Activated T-helper 17 cell treated with anti-CD3 and anti-CD28 coated beads, Interleukin-2, amount 50 U/mL, for 72 hours (primary cell): ENCODE measurements around the gene TPRN. TPM values are rescaled to one million over a fixed set of nuclear protein-coding genes. Genes with fewer than 3 reads are reported as not detected.
A peak's percentile ranks its signal among the peaks of the same experiment; 100 is the strongest.

Experiments
- ATAC-seq: fragments of 150-1000 bp; cut with Tn5 transposase; replicated peaks from 2 replicates; pipeline ENCODE4 v1.10.0; 2021; ENCODE audit warnings: mild to moderate bottlenecking, moderate library complexity
- H3K27ac Mint-ChIP-seq: one replicate; pipeline ENCODE4 v1.8.0; 2022; ENCODE audit warnings: mixed read lengths
- H3K27me3 Mint-ChIP-seq: one replicate; pipeline ENCODE4 v1.8.0; 2022; ENCODE audit warnings: mixed read lengths
- H3K36me3 Mint-ChIP-seq: one replicate; pipeline ENCODE4 v1.8.0; 2022; ENCODE audit warnings: low read depth, mild to moderate bottlenecking, mixed read lengths
- H3K4me1 Mint-ChIP-seq: one replicate; pipeline ENCODE4 v1.8.0; 2022; ENCODE audit warnings: mixed read lengths
- H3K4me3 Mint-ChIP-seq: one replicate; pipeline ENCODE4 v1.8.0; 2022; ENCODE audit warnings: mild to moderate bottlenecking, mixed read lengths
- H3K9me3 Mint-ChIP-seq: one replicate; pipeline ENCODE4 v1.8.0; 2022; ENCODE audit warnings: mixed read lengths
- total RNA-seq, 2 donors: library from RNA; stranded (reverse); gene quantifications; one replicate each; pipeline ENCODE4 v1.2.3, GENCODE V29; 2022

Gene TPRN
- total RNA-seq, 2 donors from 2014 or later = 5.5 to 9.4 TPM

GRCh38 chr9:137211532-137211931 is 11.0 kb upstream of the TPRN start:
- H3K27me3 Mint-ChIP-seq = no peaks in the 10 kb centered on the region
- no peak for ATAC-seq
- peak overlapping the region; percentile 60 for H3K27ac Mint-ChIP-seq
- H3K9me3 Mint-ChIP-seq = no peaks in the 10 kb centered on the region
- peaks cover 28% of the 10 kb centered on the region for H3K36me3 Mint-ChIP-seq
- peaks cover 12% of the 10 kb centered on the region for H3K4me1 Mint-ChIP-seq
- H3K4me3 Mint-ChIP-seq = no peak overlapping the region

GRCh38 chr9:137206602-137207001 is 6.1 kb upstream of the TPRN start:
- Mint-ChIP-seq H3K36me3 (peaks cover 31% of the 10 kb centered on the region), H3K27ac (peak overlapping the region; percentile 88), H3K4me1 (peaks cover 15% of the 10 kb centered on the region), H3K27me3 (no peaks in the 10 kb centered on the region), H3K4me3 (peak overlapping the region; percentile 90), H3K9me3 (no peaks in the 10 kb centered on the region)
- no peak for ATAC-seq

GRCh38 chr9:137205126-137206069 is 4.9 kb upstream of the TPRN start, which contains the start of the genes NDOR1 and TMEM203:
NDOR1 (plus strand) TSS chr9:137205700; CDS start chr9:137205778, 78 bp downstream.
TMEM203 (minus strand) TSS chr9:137205648; CDS start chr9:137205414, 234 bp downstream.
- peak within 1 kb of the TSS; percentile 88 for H3K27ac Mint-ChIP-seq
- peak within 1 kb of the TSS; percentile 90 for H3K4me3 Mint-ChIP-seq
- H3K4me1 Mint-ChIP-seq = peaks cover 15% of the 10 kb centered on the region
- ATAC-seq = peak; percentile 61
- no peaks in the 10 kb centered on the region for H3K9me3 Mint-ChIP-seq
- peaks cover 31% of the 10 kb centered on the region for H3K36me3 Mint-ChIP-seq
- H3K27me3 Mint-ChIP-seq = no peaks in the 10 kb centered on the region

DNA sequence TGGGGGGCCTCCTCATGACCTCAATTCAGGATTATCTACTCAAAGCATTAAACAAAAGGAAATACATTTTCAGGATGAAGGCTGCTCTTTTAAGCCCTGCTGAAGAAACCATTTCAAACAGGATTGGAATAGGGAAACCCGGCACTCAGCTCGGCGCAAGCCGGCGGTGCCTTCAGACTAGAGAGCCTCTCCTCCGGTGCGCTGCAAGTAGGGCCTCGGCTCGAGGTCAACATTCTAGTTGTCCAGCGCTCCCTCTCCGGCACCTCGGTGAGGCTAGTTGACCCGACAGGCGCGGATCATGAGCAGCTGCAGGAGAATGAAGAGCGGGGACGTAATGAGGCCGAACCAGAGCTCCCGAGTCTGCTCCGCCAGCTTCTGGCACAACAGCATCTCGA is 4.2 kb upstream of the TPRN start:
- H3K27me3 Mint-ChIP-seq = no peaks in the 10 kb centered on the region
- peaks cover 31% of the 10 kb centered on the region for H3K36me3 Mint-ChIP-seq
- ATAC-seq = no peak
- H3K4me1 Mint-ChIP-seq = peaks cover 15% of the 10 kb centered on the region
- peak overlapping the region; percentile 90 for H3K4me3 Mint-ChIP-seq
- H3K9me3 Mint-ChIP-seq = no peaks in the 10 kb centered on the region
- H3K27ac Mint-ChIP-seq = peak overlapping the region; percentile 88

DNA sequence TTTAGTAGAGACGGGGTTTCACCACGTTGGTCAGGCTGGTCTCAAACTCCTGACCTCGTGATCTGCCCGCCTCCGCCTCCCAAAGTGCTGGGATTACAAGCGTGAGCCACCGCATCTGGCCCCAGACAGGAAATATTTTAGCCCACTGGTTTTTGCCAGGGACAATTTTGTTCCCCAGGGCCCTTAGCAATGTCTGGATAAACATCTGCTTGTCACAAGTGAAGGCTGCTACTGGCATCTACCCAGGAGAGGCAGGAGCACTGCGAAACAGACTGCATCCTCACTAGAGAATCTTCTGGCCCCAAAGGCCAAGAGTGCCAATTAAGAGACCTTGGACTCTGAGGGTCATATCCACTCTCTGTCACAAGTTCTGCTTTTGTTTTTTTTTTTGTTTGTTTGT is 2.4 kb upstream of the TPRN start:
- H3K4me3 Mint-ChIP-seq = peak overlapping the region; percentile 85
- no peak overlapping the region for H3K27ac Mint-ChIP-seq
- no peaks in the 10 kb centered on the region for H3K9me3 Mint-ChIP-seq
- no peaks in the 10 kb centered on the region for H3K27me3 Mint-ChIP-seq
- peaks cover 16% of the 10 kb centered on the region for H3K36me3 Mint-ChIP-seq
- H3K4me1 Mint-ChIP-seq = peaks cover 15% of the 10 kb centered on the region
- ATAC-seq = no peak

- Mint-ChIP-seq H3K27me3 (no peaks in the 10 kb centered on the region), H3K36me3 (peaks cover under 1% of the 10 kb centered on the region), H3K4me1 (peaks cover 1% of the 10 kb centered on the region), H3K9me3 (no peaks in the 10 kb centered on the region), H3K27ac (peak overlapping the region; percentile 66), H3K4me3 (peak overlapping the region; percentile 85)
- ATAC-seq = no peak
These were observed 796 bp upstream of the TPRN start for GRCh38 chr9:137201205-137201868.

DNA sequence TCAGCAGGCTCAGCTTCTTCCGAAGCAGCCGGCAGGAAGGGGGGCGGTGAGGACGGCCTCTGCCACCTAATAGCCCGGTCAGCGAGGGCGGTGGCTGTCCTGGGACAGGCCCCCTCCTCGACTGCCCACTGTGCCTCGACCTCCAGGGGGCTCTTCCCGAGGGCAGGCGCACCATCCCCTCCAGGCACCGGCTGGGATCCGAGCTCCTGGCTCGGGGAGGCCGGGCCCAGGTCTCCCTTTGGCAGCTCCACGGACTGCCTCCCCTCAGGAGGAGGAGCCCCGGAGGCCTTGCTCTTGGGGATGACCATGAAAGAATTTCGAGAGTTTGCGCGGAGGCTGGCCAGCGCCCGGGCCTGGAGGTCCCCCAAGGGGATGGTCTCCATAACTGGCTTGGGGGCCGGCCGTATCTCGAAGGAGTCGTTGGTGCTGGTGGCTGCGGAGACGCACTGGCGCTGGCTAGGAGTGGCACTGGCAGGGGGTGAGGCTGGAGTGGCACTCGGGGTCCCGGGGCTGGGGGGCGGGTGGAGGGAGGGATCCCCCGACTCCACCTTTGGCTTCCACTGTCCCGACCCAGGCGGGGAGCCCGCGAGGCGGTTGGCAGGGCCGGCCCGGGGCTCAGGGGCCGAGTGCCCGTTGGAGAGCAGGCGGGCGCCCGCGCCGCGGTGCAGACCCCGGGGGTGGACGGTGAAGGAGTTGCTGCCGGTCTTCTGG is 975 bp downstream of the TPRN start:
- no peaks in the 10 kb centered on the region for H3K27me3 Mint-ChIP-seq
- no peaks in the 10 kb centered on the region for H3K4me1 Mint-ChIP-seq
- no peak for ATAC-seq
- peak overlapping the region; percentile 69 for H3K4me3 Mint-ChIP-seq
- no peak overlapping the region for H3K27ac Mint-ChIP-seq
- H3K9me3 Mint-ChIP-seq = no peaks in the 10 kb centered on the region
- H3K36me3 Mint-ChIP-seq = no peaks in the 10 kb centered on the region

DNA sequence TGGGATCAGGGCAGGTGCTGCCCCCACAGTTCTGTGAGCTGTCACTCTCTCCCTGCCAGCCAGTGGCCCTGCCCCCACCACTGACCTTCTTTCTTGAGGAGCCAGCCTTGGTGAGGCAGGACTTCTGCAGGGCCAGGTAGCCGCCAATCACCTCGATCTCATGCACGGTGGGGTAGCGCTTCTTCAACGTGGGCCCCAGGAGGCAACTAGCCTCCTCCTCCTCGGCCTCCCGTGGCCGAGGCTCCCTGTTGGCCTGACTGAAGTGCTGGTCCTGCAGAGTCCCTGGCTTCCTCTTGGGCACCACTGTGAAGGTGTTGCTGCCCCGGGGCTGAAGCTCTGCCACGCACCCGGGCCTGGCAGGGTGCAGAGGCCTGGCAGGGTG is 1.6 kb downstream of the TPRN start:
- no peak for ATAC-seq
- no peaks in the 10 kb centered on the region for H3K27me3 Mint-ChIP-seq
- no peaks in the 10 kb centered on the region for H3K4me1 Mint-ChIP-seq
- no peaks in the 10 kb centered on the region for H3K36me3 Mint-ChIP-seq
- no peaks in the 10 kb centered on the region for H3K9me3 Mint-ChIP-seq
- H3K27ac Mint-ChIP-seq = no peak overlapping the region
- peak overlapping the region; percentile 69 for H3K4me3 Mint-ChIP-seq

- no peaks in the 10 kb centered on the region for H3K9me3 Mint-ChIP-seq
- H3K27ac Mint-ChIP-seq = no peak overlapping the region
- H3K4me3 Mint-ChIP-seq = no peak overlapping the region
- H3K27me3 Mint-ChIP-seq = no peaks in the 10 kb centered on the region
- no peak for ATAC-seq
- no peaks in the 10 kb centered on the region for H3K36me3 Mint-ChIP-seq
- H3K4me1 Mint-ChIP-seq = no peaks in the 10 kb centered on the region
These were observed 2.3 kb downstream of the TPRN start for GRCh38 chr9:137198051-137198901.

DNA sequence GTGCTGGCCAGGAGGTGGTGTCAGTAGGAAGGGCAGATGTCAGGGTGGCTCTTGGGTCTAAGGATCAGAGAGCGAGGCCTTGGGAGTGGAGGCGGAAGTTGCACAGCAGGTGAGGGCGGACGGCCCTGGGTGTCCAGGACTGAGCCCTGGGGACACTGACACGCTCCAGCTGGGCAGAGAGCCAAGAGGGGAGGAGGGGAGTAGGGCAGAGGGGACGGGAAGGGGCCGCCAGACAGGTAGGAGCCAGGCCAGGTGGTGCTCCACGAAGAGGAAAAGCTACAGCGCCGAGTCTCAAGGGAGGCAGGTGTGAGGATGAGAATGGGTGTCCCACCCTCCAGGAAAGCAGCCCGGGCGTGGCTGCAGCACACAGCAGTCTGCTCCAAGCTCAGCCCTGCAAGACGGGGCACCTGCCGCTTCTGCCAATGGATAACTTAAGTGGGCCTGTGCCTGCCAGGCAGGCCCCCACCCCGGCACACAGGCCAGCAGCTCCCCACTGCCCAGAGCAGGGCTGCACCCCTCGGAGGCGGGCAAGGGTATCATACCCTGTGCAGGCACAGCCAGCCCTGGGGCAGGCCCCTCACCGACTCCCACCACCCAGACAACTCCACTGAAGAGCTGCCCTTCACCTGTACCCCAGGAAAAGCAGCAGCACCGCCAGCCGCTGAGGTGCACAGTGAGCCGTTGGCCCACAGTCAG is 4.9 kb downstream of the TPRN start:
- H3K9me3 Mint-ChIP-seq = no peaks in the 10 kb centered on the region
- H3K36me3 Mint-ChIP-seq = peaks cover 6% of the 10 kb centered on the region
- no peak overlapping the region for H3K27ac Mint-ChIP-seq
- no peaks in the 10 kb centered on the region for H3K4me1 Mint-ChIP-seq
- H3K27me3 Mint-ChIP-seq = no peaks in the 10 kb centered on the region
- no peak overlapping the region for H3K4me3 Mint-ChIP-seq
- no peak for ATAC-seq

DNA sequence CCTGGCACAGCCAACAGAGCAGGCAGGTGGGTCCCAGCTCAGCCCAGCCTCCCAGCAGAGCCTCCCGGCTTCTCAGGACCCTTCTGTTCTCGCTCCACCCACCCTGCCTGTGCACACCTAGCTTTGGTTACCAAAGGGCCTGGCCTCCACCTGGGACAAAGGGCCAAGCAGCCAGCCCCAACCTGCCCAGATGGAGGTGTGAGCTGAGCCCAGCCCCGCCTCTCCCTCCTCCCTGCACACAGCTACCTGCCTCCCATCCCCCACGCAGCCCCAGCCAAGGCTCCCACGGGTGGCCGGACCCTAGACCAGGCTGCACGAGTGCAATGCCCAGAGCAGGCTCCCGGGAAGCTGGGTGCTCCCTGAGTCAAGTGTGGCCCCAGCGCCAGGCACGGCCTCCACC is 5.6 kb downstream of the TPRN start:
- Mint-ChIP-seq H3K4me1 (no peaks in the 10 kb centered on the region), H3K27ac (no peak overlapping the region)

DNA sequence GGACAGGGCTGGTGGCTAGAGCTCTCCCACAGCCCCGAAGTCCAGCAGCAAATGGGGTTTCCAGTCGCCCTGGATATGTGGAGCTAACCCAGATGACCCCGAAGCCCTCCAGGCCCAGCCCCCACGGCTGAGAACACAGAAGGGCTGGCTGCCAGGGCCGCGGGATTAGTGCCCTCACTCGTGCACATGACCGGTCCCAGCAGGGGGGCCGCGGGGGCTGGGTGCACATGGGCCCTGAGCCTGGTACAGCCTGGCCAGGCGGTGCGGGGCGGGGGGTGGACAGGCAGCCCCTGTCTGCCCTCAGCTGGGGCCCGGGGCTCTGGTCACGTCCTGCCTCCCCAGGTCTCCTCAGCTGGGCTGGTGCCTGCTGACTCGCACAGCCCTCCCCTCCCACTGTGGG is 6.2 kb downstream of the TPRN start:
- Mint-ChIP-seq H3K4me3 (no peak overlapping the region), H3K4me1 (no peaks in the 10 kb centered on the region), H3K27me3 (no peaks in the 10 kb centered on the region), H3K36me3 (peaks cover 8% of the 10 kb centered on the region), H3K9me3 (no peaks in the 10 kb centered on the region), H3K27ac (no peak overlapping the region)
- ATAC-seq = no peak

More for the DNA sequence above, 5.6 kb downstream of the TPRN start:
- no peaks in the 10 kb centered on the region for H3K27me3 Mint-ChIP-seq
- no peak for ATAC-seq
- peaks cover 8% of the 10 kb centered on the region for H3K36me3 Mint-ChIP-seq
- no peak overlapping the region for H3K4me3 Mint-ChIP-seq
- no peaks in the 10 kb centered on the region for H3K9me3 Mint-ChIP-seq

DNA sequence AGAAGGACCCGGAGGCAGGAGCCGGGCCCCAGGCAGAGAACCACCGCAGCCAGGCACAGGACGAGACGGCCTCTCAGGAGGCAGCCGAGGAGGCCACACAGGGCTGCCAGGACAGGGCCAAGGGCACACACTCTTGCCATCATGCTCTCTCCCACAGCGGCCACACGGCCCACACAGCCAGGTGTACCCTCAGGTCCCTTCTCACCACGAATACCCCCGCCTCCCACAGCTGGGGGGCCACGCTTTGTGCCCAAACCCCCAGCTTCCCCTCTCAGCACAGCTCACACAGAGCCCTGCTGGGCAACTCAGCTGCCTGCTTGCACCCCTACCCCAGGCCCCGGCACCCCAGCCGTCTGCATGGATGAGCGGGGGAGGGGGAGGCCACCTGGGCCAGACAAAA is 6.8 kb downstream of the TPRN start:
- no peaks in the 10 kb centered on the region for H3K27me3 Mint-ChIP-seq
- no peaks in the 10 kb centered on the region for H3K4me1 Mint-ChIP-seq
- no peak overlapping the region for H3K27ac Mint-ChIP-seq
- no peaks in the 10 kb centered on the region for H3K9me3 Mint-ChIP-seq
- ATAC-seq = no peak
- H3K36me3 Mint-ChIP-seq = peaks cover 8% of the 10 kb centered on the region
- H3K4me3 Mint-ChIP-seq = no peak overlapping the region
